Cardiac muscle cell (in vitro differentiated cells and primary cell): ENCODE data around the gene SERPINE1. TPM values are rescaled to one million over a fixed set of nuclear protein-coding genes. Genes with fewer than 3 reads are reported as not detected.

Experiments
- DNase-seq, 2 donors: peaks; one replicate each; pipeline versions ENCODE4 v3.0.0 to v3.0.0-alpha.2; 2010 to 2017; ENCODE audit warnings: low read depth in 1 of 2, low spot score in 1 of 2
- H3K27ac ChIP-seq: fragments of 200-600 bp; sonication (generic); 2 replicates; pipeline ENCODE4 v1.5.1; 2016
- H3K27me3 ChIP-seq: fragments of 200-600 bp; sonication (generic); 2 replicates; pipeline ENCODE4 v1.6.0; 2016; ENCODE audit warnings: control low read depth
- H3K36me3 ChIP-seq: fragments of 200-600 bp; sonication (generic); 2 replicates; pipeline ENCODE4 v1.5.1; 2016; ENCODE audit warnings: control low read depth
- H3K4me1 ChIP-seq: fragments of 200-600 bp; sonication (generic); 2 replicates; pipeline ENCODE4 v1.8.1; 2017; ENCODE audit warnings: low read depth, mild to moderate bottlenecking, mixed run types
- H3K4me3 ChIP-seq: fragments of 200-600 bp; sonication (generic); 2 replicates; pipeline ENCODE4 v1.5.1; 2016; ENCODE audit warnings: mild to moderate bottlenecking
- H3K9me3 ChIP-seq: fragments of 200-600 bp; sonication (generic); 2 replicates; pipeline ENCODE4 v1.5.1; 2017; ENCODE audit warnings: low read depth, mild to moderate bottlenecking, control low read depth
- polyA plus RNA-seq: library from polyadenylated mRNA; unstranded; fragments of >200 nt; fragmentation: Nextera tagmentation; extraction: Ambion mirVana; gene quantifications from 2 replicates; pipeline ENCODE4 v1.2.1, GENCODE V29; 2016
- total RNA-seq: library from RNA; depleted of rRNA; stranded (reverse); fragments of >200 nt; gene quantifications from 2 replicates; pipeline ENCODE4 v1.2.3, GENCODE V29; 2016
- TF ChIP-seq, protein P1 (sequence below): IDR thresholded peaks from 2 replicates; pipeline ENCODE4 v1.5.1; 2012; ENCODE audit warnings: low read depth, mild to moderate bottlenecking, low read length

SERPINE1 gene
- total and polyA plus RNA-seq, 2 experiments from 2014 or later = 1.1 to 1.9 TPM

- Histone ChIP-seq H3K27ac (no peak overlapping the region), H3K27me3 (peaks cover 3% of the 10 kb centered on the region), H3K9me3 (no peaks in the 10 kb centered on the region), H3K4me3 (no peak overlapping the region), H3K4me1 (peaks cover 4% of the 10 kb centered on the region), H3K36me3 (no peaks in the 10 kb centered on the region)
- TF ChIP-seq, protein P1, sequence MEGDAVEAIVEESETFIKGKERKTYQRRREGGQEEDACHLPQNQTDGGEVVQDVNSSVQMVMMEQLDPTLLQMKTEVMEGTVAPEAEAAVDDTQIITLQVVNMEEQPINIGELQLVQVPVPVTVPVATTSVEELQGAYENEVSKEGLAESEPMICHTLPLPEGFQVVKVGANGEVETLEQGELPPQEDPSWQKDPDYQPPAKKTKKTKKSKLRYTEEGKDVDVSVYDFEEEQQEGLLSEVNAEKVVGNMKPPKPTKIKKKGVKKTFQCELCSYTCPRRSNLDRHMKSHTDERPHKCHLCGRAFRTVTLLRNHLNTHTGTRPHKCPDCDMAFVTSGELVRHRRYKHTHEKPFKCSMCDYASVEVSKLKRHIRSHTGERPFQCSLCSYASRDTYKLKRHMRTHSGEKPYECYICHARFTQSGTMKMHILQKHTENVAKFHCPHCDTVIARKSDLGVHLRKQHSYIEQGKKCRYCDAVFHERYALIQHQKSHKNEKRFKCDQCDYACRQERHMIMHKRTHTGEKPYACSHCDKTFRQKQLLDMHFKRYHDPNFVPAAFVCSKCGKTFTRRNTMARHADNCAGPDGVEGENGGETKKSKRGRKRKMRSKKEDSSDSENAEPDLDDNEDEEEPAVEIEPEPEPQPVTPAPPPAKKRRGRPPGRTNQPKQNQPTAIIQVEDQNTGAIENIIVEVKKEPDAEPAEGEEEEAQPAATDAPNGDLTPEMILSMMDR = no peak
- DNase-seq = peak in 1 of 2 donors; percentile 33
Measured at GRCh38 chr7:101137651-101138212, 10.8 kb downstream of the SERPINE1 start.

- H3K4me3 ChIP-seq = no peak overlapping the region
- no peaks in the 10 kb centered on the region for H3K9me3 ChIP-seq
- no peaks in the 10 kb centered on the region for H3K36me3 ChIP-seq
- DNase-seq = peak; percentile 73 to 97
- H3K27me3 ChIP-seq = peaks cover 6% of the 10 kb centered on the region
- H3K27ac ChIP-seq = no peak overlapping the region
- peaks cover 4% of the 10 kb centered on the region for H3K4me1 ChIP-seq
- TF ChIP-seq, protein P1 = peak; percentile 64
Measured at GRCh38 chr7:101138213-101138870, 11.4 kb downstream of the SERPINE1 start.

DNA sequence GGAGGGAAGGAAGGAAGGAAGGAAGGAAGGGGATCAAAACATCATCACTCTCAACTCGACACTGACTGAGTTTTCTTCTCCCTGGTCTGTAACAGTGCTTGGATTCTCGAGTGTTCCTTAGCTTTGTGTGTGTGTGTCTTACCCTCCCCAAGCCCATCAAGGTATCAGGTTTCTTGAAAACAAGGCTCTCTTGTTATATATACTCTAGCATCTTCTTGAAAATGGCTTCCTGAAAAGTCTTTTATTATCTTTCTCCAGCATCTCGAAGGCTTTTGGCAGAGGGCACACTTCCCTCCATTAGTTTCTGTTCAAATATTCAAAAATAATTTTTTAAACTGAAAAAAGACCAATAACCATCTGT lies 13.4 kb downstream of the SERPINE1 start:
- no peaks in the 10 kb centered on the region for H3K36me3 ChIP-seq
- peak in 1 of 2 donors; percentile 47 for DNase-seq
- H3K27ac ChIP-seq = no peak overlapping the region
- TF ChIP-seq, protein P1 = no peak
- no peaks in the 10 kb centered on the region for H3K9me3 ChIP-seq
- no peak overlapping the region for H3K4me3 ChIP-seq
- H3K4me1 ChIP-seq = peaks cover 4% of the 10 kb centered on the region
- peaks cover 8% of the 10 kb centered on the region for H3K27me3 ChIP-seq

DNA sequence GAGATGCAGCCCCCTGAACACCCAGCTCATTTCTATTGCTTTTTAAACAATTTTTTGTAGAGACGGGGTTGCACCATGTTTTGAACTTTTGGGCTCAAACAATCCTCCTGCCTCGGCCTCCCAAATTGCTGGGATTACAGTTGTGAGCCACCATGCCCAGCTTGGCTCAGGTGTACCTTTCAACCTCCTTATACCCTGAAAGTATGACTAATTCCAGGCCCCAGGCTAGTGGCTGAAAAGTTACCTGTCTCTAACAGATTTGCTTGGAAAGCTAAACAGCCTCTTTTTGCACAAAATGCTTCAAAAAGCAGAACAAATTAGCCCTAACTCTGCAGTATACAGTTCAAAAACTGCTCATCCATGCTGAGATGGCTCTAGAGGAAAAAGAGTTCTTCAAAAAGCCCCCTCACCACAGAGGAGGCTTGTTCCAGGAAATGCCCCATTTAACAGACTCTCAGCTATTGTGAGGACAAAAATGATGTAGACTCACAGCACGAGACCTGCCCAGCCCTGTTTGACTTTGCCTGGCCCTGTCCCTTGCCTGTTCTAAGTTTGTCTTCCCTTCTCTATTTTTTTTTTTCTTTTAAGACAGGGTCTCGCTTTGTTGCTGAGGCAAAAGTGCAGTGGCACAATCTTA lies 14.0 kb downstream of the SERPINE1 start:
- H3K4me3 ChIP-seq = no peak overlapping the region
- H3K27me3 ChIP-seq = peaks cover 8% of the 10 kb centered on the region
- no peak overlapping the region for H3K27ac ChIP-seq
- DNase-seq = no peak
- H3K36me3 ChIP-seq = no peaks in the 10 kb centered on the region
- H3K9me3 ChIP-seq = no peaks in the 10 kb centered on the region
- peaks cover 4% of the 10 kb centered on the region for H3K4me1 ChIP-seq
- TF ChIP-seq, protein P1 = no peak

- no peaks in the 10 kb centered on the region for H3K27me3 ChIP-seq
- TF ChIP-seq, protein P1 = no peak
- H3K9me3 ChIP-seq = no peaks in the 10 kb centered on the region
- H3K27ac ChIP-seq = no peak overlapping the region
- no peaks in the 10 kb centered on the region for H3K36me3 ChIP-seq
- H3K4me1 ChIP-seq = no peaks in the 10 kb centered on the region
- H3K4me3 ChIP-seq = no peak overlapping the region
- no peak for DNase-seq
Measured at GRCh38 chr7:101151908-101152651, 25.2 kb downstream of the SERPINE1 start.
